Left lung (tissue), 10 donors: ENCODE results near the gene TAOK2. TPM values are rescaled to one million over a fixed set of nuclear protein-coding genes. Genes with fewer than 3 reads are reported as not detected.

Experiments used
- ATAC-seq: fragments of 200-7000 bp; cut with Tn5 transposase; one replicate; pipeline ENCODE4 v1.9.1; 2020; ENCODE audit warnings: moderate library complexity
- DNase-seq, 4 donors: peaks; one replicate each; pipeline ENCODE4 v3.0.0-alpha.2; 2013 to 2020
- H3K27ac ChIP-seq, 2 donors: fragments of 200-600 bp; sonication (generic) in 1 of 2; one replicate each; pipeline versions ENCODE4 v1.5.0 to v1.8.0; 2020 to 2021
- H3K27me3 ChIP-seq, 2 donors: fragments of 200-600 bp; sonication (generic) in 1 of 2; one replicate each; pipeline versions ENCODE4 v1.5.0 to v1.8.0; 2020 to 2021
- H3K36me3 ChIP-seq, 2 donors: fragments of 200-600 bp; sonication (generic) in 1 of 2; one replicate each; pipeline versions ENCODE4 v1.5.0 to v1.8.0; 2020 to 2021
- H3K4me1 ChIP-seq, 2 donors: fragments of 200-600 bp; one replicate each; pipeline ENCODE4 v1.8.0; 2021
- H3K4me3 ChIP-seq, 2 donors: fragments of 200-600 bp; sonication (generic) in 1 of 2; one replicate each; pipeline versions ENCODE4 v1.5.0 to v1.8.0; 2020 to 2021; ENCODE audit warnings: mild to moderate bottlenecking in 1 of 2
- H3K9me3 ChIP-seq, 2 donors: fragments of 200-600 bp; sonication (generic) in 1 of 2; one replicate each; pipeline versions ENCODE4 v1.5.0 to v1.8.0; 2020 to 2021
- intact Hi-C, 2 donors: fragments of 100-400 bp; cut with DNase I; formaldehyde crosslinking; loops; one replicate each; pipeline versions ENCODE4 v1.11.2 to v1.14.2; 2022
- polyA plus RNA-seq, 6 donors: library from polyadenylated mRNA; unstranded; fragments of 120-200 nt; gene quantifications; one replicate each; pipeline ENCODE4 v1.2.1, GENCODE V29; 2013; ENCODE audit not compliant: insufficient read length in 6 of 6
- total RNA-seq, 2 donors: library from RNA; stranded (reverse); fragmentation: NEBNext Ultra II Directional; extraction: Animal tissue kit (Norgen Biotek cat#: 25700); gene quantifications; one replicate each; pipeline ENCODE4 v1.2.1, GENCODE V29; 2021
- TF ChIP-seq, protein P1 (sequence below), 2 donors: fragments of 200-600 bp; sonication (generic) in 1 of 2; IDR thresholded peaks; one replicate each; pipeline versions ENCODE4 v1.5.0 to v1.8.0; 2021; ENCODE audit warnings: antibody characterized with exemption in 2 of 2
- donor health status: DM: no; HTN: yes; CAD: no.
- donor health status: DM: no; HTN: no; CAD: no.

The TAOK2 gene
- total and polyA plus RNA-seq, 8 donors: 47.5 to 71.4 (median 57.4) TPM

DNA sequence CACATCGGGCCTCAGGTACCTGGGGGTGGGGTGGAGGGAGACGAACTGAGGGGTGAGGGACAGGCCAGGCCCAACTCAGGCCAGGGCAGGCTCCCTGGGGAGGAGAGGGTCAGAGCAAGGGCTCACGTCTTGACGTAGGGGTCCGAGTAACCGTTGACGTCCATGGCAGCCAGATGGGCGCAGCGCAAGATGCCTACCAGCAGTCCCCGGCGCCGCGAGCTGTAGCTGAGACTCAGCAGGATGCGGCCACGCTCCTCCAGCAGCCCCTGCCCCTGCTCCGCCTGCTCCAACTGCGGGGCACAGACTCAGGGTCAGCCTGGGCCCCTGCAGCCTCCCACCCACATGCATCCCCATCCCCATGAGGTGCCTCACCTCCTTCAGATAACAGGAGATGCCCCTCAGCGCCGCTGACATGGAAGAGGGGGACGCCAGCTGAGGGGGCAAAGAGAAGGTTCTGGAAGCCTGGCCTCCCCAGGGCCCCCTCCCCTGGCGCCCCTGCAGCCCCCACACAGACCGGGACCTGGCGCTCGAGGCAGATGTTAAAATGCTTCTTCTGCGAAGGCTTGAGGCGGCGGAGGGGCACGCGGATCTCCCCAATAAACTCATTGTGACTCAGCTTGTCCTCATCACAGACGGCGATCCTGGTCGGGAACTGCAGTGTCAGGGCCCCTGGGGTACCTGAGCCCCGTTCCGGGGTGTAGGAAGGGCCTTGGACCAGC is 33.1 kb downstream of the TAOK2 start:
- H3K4me1 ChIP-seq: peaks cover 12 to 27% of the 10 kb centered on the region in 2 donors
- TF ChIP-seq, protein P1, sequence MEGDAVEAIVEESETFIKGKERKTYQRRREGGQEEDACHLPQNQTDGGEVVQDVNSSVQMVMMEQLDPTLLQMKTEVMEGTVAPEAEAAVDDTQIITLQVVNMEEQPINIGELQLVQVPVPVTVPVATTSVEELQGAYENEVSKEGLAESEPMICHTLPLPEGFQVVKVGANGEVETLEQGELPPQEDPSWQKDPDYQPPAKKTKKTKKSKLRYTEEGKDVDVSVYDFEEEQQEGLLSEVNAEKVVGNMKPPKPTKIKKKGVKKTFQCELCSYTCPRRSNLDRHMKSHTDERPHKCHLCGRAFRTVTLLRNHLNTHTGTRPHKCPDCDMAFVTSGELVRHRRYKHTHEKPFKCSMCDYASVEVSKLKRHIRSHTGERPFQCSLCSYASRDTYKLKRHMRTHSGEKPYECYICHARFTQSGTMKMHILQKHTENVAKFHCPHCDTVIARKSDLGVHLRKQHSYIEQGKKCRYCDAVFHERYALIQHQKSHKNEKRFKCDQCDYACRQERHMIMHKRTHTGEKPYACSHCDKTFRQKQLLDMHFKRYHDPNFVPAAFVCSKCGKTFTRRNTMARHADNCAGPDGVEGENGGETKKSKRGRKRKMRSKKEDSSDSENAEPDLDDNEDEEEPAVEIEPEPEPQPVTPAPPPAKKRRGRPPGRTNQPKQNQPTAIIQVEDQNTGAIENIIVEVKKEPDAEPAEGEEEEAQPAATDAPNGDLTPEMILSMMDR (IDR thresholded peaks at IDR 0.05): no peak
- H3K27me3 ChIP-seq: peaks cover 25 to 47% of the 10 kb centered on the region in 2 donors
- H3K36me3 ChIP-seq: peaks cover 0 to 23% of the 10 kb centered on the region in 2 donors
- ATAC-seq: no peak
- intact Hi-C loops: loop anchor here in 1 of 2 donors (10.0 kb wide), 3 partner anchors 82 to 302 kb away; partner anchors contain the start of gene KCTD13
- no peaks in the 10 kb centered on the region for H3K9me3 ChIP-seq
- no peak overlapping the region for H3K4me3 ChIP-seq
- H3K27ac ChIP-seq: no peak overlapping the region
- DNase-seq: peak in 1 of 4 donors; percentile 73

DNA sequence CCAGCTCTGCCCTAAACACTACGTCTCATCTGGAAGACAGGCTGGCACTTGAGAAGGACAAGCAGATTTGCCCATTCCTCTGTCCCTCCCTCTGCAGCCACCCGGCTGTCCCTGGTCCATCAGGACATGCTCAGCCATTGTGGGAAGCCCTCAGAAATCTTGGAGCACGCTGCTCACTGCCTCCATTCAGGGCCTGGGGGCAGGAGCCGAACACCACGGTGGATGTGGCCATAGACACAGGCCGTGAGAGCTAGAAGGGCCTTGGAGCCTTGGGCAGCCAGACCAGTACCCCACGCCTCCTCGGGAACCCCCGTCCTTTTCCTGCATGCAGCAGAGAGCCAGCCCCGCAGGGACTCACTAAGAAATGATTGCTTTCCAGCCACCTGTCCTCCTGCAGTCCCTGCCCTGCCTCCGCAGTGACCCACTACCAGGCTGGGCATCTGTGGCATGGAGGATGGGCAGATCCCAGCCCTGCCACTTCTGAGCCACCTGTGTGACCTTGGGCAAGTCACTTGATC is 33.8 kb downstream of the TAOK2 start:
- intact Hi-C loops: loop anchor here in 1 of 2 donors (10.0 kb wide), 3 partner anchors 83 to 303 kb away; partner anchors contain the start of gene KCTD13
- TF ChIP-seq, protein P1 (IDR thresholded peaks at IDR 0.05): no peak
- Histone ChIP-seq H3K27me3 (peaks cover 29 to 54% of the 10 kb centered on the region in 2 donors), H3K27ac (no peak overlapping the region), H3K36me3 (peaks cover 0 to 16% of the 10 kb centered on the region in 2 donors), H3K4me3 (no peak overlapping the region), H3K4me1 (peaks cover 12 to 27% of the 10 kb centered on the region in 2 donors), H3K9me3 (no peaks in the 10 kb centered on the region)
- no peak for DNase-seq
- no peak for ATAC-seq

DNA sequence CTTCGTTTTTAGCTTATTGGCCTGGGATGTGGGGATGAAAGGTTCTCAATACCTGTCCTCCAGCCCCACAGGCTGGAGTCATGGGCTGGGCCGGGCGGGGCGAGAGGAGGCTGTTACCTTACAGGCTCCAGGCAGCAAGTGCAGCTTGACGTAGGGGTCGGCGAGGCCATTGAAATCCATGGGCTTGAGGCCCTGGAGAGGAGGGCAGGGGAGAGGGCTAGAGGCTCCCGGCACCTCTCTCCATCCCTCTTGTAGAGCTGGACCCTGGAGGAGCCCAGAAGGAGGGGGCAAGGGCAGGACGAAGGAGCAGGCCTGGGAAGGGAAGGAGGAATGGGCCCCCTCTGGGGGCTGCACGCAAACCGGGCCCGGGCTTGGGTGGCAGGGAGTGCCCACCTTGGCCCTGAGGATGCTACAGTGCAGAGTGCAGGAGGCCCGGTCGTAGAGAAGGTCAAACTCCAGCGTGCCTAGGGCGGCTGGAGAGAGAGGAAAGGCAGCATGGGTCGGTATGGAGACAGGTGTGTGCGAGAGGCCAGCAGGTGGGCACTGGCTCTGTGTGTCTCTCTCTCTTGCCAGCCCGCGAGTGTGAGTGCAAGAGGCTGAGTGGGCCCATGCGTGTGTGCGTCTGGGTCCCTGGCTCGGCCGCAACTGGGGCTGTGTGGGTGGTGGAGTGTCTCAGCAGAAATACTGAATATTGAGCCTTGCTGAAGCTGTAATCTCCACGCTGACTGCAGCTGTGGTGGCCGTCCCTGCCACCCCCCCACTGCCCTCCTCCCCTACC is 35.6 kb downstream of the TAOK2 start:
- peaks cover 12 to 27% of the 10 kb centered on the region in 2 donors for H3K4me1 ChIP-seq
- intact Hi-C loops: loop anchor here in 1 of 2 donors (10.0 kb wide), 3 partner anchors 84 to 304 kb away; partner anchors contain the start of gene KCTD13

DNA sequence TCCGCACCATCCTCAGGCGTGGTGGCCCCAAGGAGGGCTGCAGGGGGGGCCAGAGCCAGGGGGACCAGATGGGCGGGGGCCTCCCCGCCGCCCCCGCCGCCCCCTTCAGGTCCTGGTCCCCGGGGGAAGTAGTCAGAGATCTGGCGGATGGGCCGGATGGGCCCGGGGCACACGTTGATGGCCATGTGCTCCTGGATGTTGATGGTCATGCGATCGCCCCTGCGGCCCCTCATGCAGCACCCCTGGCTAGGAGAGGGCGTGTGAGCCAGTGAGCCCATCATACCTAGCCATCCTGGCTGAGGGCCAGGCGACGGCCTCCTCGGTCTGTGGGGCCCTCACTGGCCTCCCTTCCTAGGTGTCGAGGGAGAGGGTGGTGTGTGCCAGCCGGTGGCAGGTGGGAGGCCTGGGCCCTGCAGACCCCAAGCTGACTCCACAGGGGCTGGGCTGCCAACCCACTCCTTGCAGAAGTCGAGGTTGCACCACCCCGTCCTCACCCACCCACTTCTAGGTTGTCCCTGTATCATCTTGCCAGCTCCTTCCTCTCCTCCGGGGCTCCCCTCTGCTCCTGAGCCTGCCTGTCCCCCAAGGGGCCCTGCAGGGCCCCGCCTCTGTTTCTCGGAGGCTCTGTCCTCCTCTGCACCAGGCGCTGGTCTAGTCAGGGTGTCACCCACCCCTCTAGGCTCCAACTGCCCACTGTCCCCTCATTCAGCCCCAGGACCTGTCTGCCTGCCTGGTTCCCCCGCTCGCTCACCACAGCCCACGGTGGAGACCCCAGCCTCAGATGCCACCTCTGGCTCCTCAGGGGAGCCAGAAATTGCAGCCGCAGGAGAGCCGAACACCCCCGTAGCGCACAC is 36.5 kb downstream of the TAOK2 start:
- no peaks in the 10 kb centered on the region for H3K36me3 ChIP-seq
- H3K27ac ChIP-seq: no peak overlapping the region
- H3K4me1 ChIP-seq: peaks cover 12 to 18% of the 10 kb centered on the region in 2 donors
- H3K4me3 ChIP-seq: peak overlapping the region; percentile 15 to 28
- DNase-seq (no peak), ATAC-seq (no peak)
- H3K27me3 ChIP-seq: peaks cover 29 to 64% of the 10 kb centered on the region in 2 donors
- TF ChIP-seq, protein P1 (IDR thresholded peaks at IDR 0.05): no peak
- H3K9me3 ChIP-seq: no peaks in the 10 kb centered on the region
- intact Hi-C loops: loop anchor here in 1 of 2 donors (10.0 kb wide), 3 partner anchors 85 to 305 kb away; partner anchors contain the start of gene KCTD13

More for the DNA sequence above, 35.6 kb downstream of the TAOK2 start:
- no peaks in the 10 kb centered on the region for H3K9me3 ChIP-seq
- H3K4me3 ChIP-seq: no peak overlapping the region
- no peak for ATAC-seq
- H3K27ac ChIP-seq: no peak overlapping the region
- DNase-seq: no peak
- peaks cover 0 to 2% of the 10 kb centered on the region in 2 donors for H3K36me3 ChIP-seq
- TF ChIP-seq, protein P1 (IDR thresholded peaks at IDR 0.05): no peak
- H3K27me3 ChIP-seq: peaks cover 29 to 64% of the 10 kb centered on the region in 2 donors
